Heart left ventricle (tissue), 16 donors: ENCODE measurements around the gene ZNF614. TPM values are rescaled to one million over a fixed set of nuclear protein-coding genes. Genes with fewer than 3 reads are reported as not detected.

Experiments used
- ATAC-seq, 4 donors: fragments of 200-7000 bp; cut with Tn5 transposase; one replicate each; pipeline ENCODE4 v1.9.1; 2020 to 2022; ENCODE audit warnings: moderate library complexity in 4 of 4, mild to moderate bottlenecking in 3 of 4, moderate number of reproducible peaks in 1 of 4
- DNase-seq, 5 donors: peaks; one replicate each; pipeline ENCODE4 v3.0.0-alpha.2; 2020
- H3K27ac ChIP-seq, 12 donors: fragments of 200-600 bp; sonication (generic) in 4 of 12; one replicate each; pipeline versions ENCODE4 v1.5.0 to v1.8.0; 2016 to 2022; ENCODE audit warnings: mild to moderate bottlenecking in 2 of 12
- H3K27me3 ChIP-seq, 9 donors: fragments of 200-600 bp; sonication (generic) in 2 of 9; one replicate each; pipeline versions ENCODE4 v1.5.1 to v1.8.0; 2016 to 2022; ENCODE audit warnings: mild to moderate bottlenecking in 3 of 9
- H3K36me3 ChIP-seq, 9 donors: fragments of 200-600 bp; sonication (generic) in 2 of 9; one replicate each; pipeline versions ENCODE4 v1.5.0 to v1.8.0; 2018 to 2022; ENCODE audit warnings: mild to moderate bottlenecking in 2 of 9
- H3K4me1 ChIP-seq, 12 donors: fragments of 200-600 bp; sonication (generic) in 4 of 12; one replicate each; pipeline versions ENCODE4 v1.5.0 to v1.8.0; 2016 to 2022; ENCODE audit warnings: mild to moderate bottlenecking in 3 of 12
- H3K4me3 ChIP-seq, 12 donors: fragments of 200-600 bp; sonication (generic) in 4 of 12; one replicate each; pipeline versions ENCODE4 v1.5.0 to v1.8.0; 2017 to 2022; ENCODE audit warnings: mild to moderate bottlenecking in 9 of 12, moderate library complexity in 4 of 12
- H3K9me3 ChIP-seq, 12 donors: fragments of 200-600 bp; sonication (generic) in 4 of 12; one replicate each; pipeline versions ENCODE4 v1.5.0 to v1.8.0; 2016 to 2022; ENCODE audit warnings: mild to moderate bottlenecking in 1 of 12
- POLR2A ChIP-seq, 2 donors: fragments of 450-650 bp; IDR thresholded peaks; one replicate each; pipeline ENCODE4 v1.6.1; 2017; ENCODE audit warnings: antibody characterized with exemption in 2 of 2, mild to moderate bottlenecking in 2 of 2, moderate library complexity in 2 of 2
- WGBS, 4 donors: extraction: QIAGEN DNeasy Blood & Tissue Kit in 2 of 4; methylation state at CpG; one replicate each; pipeline versions ENCODE4 v1.1.5 to v1.1.7; 2013 to 2018; 5-methylcytosine and 5-hydroxymethylcytosine counted together
- intact Hi-C, 10 donors: fragments of 100-400 bp; cut with DNase I; formaldehyde crosslinking; loops; one replicate each; pipeline versions ENCODE4 v1.11.1 to v1.14.2; 2022
- polyA plus RNA-seq, 2 donors: library from polyadenylated mRNA; stranded (reverse); fragments of 200-250 nt; gene quantifications; one replicate each; pipeline ENCODE4 v1.2.3, GENCODE V29; 2013
- total RNA-seq, 9 donors: library from RNA; depleted of rRNA in 2 of 9; stranded (reverse); fragments of >200 nt in 2 of 9; fragmentation: NEBNext Ultra II Directional in 3 of 9; extraction: Animal tissue kit (Norgen Biotek cat#: 25700) in 3 of 9; gene quantifications; one replicate each; pipeline versions ENCODE4 v1.1.0 to v1.2.4, GENCODE V29; 2016 to 2023
- TF ChIP-seq, protein P1 (sequence below), 12 donors: fragments of 200-600 bp; sonication (generic) in 4 of 12; IDR thresholded peaks; one replicate each; pipeline versions ENCODE4 v1.5.0 to v1.8.0; 2018 to 2022; ENCODE audit warnings: antibody characterized with exemption in 12 of 12, mild to moderate bottlenecking in 5 of 12
- donor health status: ischemic (EF 13 %, LVEDD 7.1; RV severe dilation, severe dysfunction).
- donor health status: healthy with polysubstance abuse.
- donor health status: DM: no; HTN: yes; CAD: no.
- donor health status: DM: no; HTN: no; CAD: no.
- donor health status: ischemic (EF 25% LVEDD 6.9; RV normal size, moderate dysfunction).
- donor health status: ischemic (EF 25% LVEDD 5.7; RV mildly dilated, moderate dysfunction).
- donor health status: healthy.
- donor health status: DM: yes; HTN: yes; CAD: no.
- donor health status: ischemic (EF 35%, LVEDD 5.7; RV mildly dilated, moderate dysfunction).
- donor health status: nonischemic (EF 11% LVEDD 7.7; RV severe dilation, severe dysfunction).
- donor health status: DM: yes; HTN: yes; CAD: no.
- donor health status: PGD.
- donor health status: ischemic (EF 29% LVEDD 5.4; RV normal size, mild dysfunction).
- donor health status: nonischemic (EF 23%, LVEDD 6.1; RV moderate dilation, normal function).

The ZNF614 gene
- total and polyA plus RNA-seq, 11 donors: 2.1 to 7.9 (median 6.5) TPM

- Histone ChIP-seq H3K4me3 (no peak overlapping the region), H3K4me1 (peaks cover 0 to 11% (median 5%) of the 10 kb centered on the region in 12 donors), H3K27ac (no peak overlapping the region), H3K9me3 (peaks cover 0 to 87% (median 25%) of the 10 kb centered on the region in 12 donors), H3K36me3 (peaks cover 5 to 95% (median 83%) of the 10 kb centered on the region in 9 donors), H3K27me3 (no peaks in the 10 kb centered on the region)
- no peak for TF ChIP-seq POLR2A (IDR thresholded peaks at IDR 0.05)
- TF ChIP-seq, protein P1, sequence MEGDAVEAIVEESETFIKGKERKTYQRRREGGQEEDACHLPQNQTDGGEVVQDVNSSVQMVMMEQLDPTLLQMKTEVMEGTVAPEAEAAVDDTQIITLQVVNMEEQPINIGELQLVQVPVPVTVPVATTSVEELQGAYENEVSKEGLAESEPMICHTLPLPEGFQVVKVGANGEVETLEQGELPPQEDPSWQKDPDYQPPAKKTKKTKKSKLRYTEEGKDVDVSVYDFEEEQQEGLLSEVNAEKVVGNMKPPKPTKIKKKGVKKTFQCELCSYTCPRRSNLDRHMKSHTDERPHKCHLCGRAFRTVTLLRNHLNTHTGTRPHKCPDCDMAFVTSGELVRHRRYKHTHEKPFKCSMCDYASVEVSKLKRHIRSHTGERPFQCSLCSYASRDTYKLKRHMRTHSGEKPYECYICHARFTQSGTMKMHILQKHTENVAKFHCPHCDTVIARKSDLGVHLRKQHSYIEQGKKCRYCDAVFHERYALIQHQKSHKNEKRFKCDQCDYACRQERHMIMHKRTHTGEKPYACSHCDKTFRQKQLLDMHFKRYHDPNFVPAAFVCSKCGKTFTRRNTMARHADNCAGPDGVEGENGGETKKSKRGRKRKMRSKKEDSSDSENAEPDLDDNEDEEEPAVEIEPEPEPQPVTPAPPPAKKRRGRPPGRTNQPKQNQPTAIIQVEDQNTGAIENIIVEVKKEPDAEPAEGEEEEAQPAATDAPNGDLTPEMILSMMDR (IDR thresholded peaks at IDR 0.05): no peak
- ATAC-seq (no peak), DNase-seq (no peak)
- WGBS, 4 donors: 95 to 99% (median 99%) methylated on average over 15 of the region's 15 CpGs
- intact Hi-C loops: no loop called here
These were observed 6.0 kb downstream of the ZNF614 start for GRCh38 chr19:52022193-52022592.

DNA sequence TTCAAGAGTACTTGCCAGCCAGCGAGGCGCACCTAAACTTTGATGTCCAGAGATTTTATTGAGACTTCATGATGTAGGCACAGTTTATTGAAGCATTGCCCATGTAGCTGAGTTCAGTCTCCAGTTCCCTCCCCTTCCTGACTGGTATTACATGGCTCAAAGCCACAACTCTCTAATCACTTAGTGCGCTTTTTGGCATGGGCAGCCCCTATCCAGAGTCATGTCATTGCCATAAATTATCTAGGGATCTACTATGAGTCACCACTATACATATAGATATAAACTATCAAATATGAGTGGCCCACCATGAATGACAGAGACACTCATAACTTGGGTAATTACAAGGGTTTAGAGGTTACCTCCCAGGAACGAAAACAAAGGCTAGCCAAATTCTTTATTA, 7.7 kb downstream of the ZNF614 start:
- 79 to 88% (median 82%) methylated on average over 2 to 4 of the region's 4 CpGs for WGBS, 4 donors
- no peak overlapping the region for H3K4me3 ChIP-seq
- peaks cover 0 to 2% (median 0%) of the 10 kb centered on the region in 12 donors for H3K4me1 ChIP-seq
- peaks cover 12 to 100% (median 96%) of the 10 kb centered on the region in 9 donors for H3K36me3 ChIP-seq
- peak in 2 of 4 donors; percentile 20 to 51 for ATAC-seq
- DNase-seq: no peak
- H3K27me3 ChIP-seq: no peaks in the 10 kb centered on the region
- TF ChIP-seq, protein P1 (IDR thresholded peaks at IDR 0.05): no peak
- no peak for TF ChIP-seq POLR2A (IDR thresholded peaks at IDR 0.05)
- no peak overlapping the region for H3K27ac ChIP-seq
- H3K9me3 ChIP-seq: peaks cover 0 to 100% (median 28%) of the 10 kb centered on the region in 12 donors
- intact Hi-C loops: no loop called here

GRCh38 chr19:52010674-52011073, 17.5 kb downstream of the ZNF614 start:
- Histone ChIP-seq H3K36me3 (peaks cover 0 to 25% (median 11%) of the 10 kb centered on the region in 9 donors), H3K9me3 (peaks cover 0 to 55% (median under 1%) of the 10 kb centered on the region in 12 donors), H3K4me3 (no peak overlapping the region), H3K4me1 (peaks cover 0 to 16% (median 9%) of the 10 kb centered on the region in 12 donors), H3K27me3 (no peaks in the 10 kb centered on the region), H3K27ac (no peak overlapping the region)
- 81 to 95% (median 92%) methylated on average over 1 of the region's 1 CpG for WGBS, 4 donors
- TF ChIP-seq, protein P1 (IDR thresholded peaks at IDR 0.05): no peak
- TF ChIP-seq POLR2A (IDR thresholded peaks at IDR 0.05): no peak
- ATAC-seq: no peak
- intact Hi-C loops: loop anchor here in 2 of 10 donors (5.0 kb wide), 2 partner anchors 37 to 608 kb away; partner anchors contain the start of gene ZNF432 (in 1 of the 2)
- no peak for DNase-seq

GRCh38 chr19:52007806-52008557, 20.2 kb downstream of the ZNF614 start, which contains the start of gene ZNF615:
ZNF615 (minus strand) TSS chr19:52008211; CDS start chr19:52003711, 4,500 bp downstream.
- H3K4me3 ChIP-seq: peak within 1 kb of the TSS; percentile 47 to 92 (median 80)
- H3K36me3 ChIP-seq: peaks cover 0 to 27% (median 13%) of the 10 kb centered on the region in 9 donors
- intact Hi-C loops: loop anchor here in 3 of 10 donors (1.0 to 5.0 kb wide), 5 partner anchors 20 to 81 kb away; partner anchors contain the start of genes ZNF614 (in 2 of the 3), ZNF350 (in 1 of the 3), ZNF432 (in 1 of the 3) and ZNF613 (in 1 of the 3)
- peaks cover 0 to 16% (median 9%) of the 10 kb centered on the region in 12 donors for H3K4me1 ChIP-seq
- DNase-seq: peak; percentile 90 to 94 (median 93)
- peak within 1 kb of the TSS; percentile 81 to 94 (median 88) for H3K27ac ChIP-seq
- 0 to 1% (median 0%) methylated on average over 28 to 44 of the region's 44 CpGs for WGBS, 4 donors
- ATAC-seq: peak; percentile 97 to 100 (median 99)
- no peaks in the 10 kb centered on the region for H3K27me3 ChIP-seq
- TF ChIP-seq POLR2A (IDR thresholded peaks at IDR 0.05): peak in 1 of 2 donors; percentile 56
- TF ChIP-seq, protein P1 (IDR thresholded peaks at IDR 0.05): no peak
- peaks cover 0 to 52% (median 0%) of the 10 kb centered on the region in 12 donors for H3K9me3 ChIP-seq
